T-cell (primary cell): ENCODE measurements around the gene TMSB4X. TPM values are rescaled to one million over a fixed set of nuclear protein-coding genes. Genes with fewer than 3 reads are reported as not detected.

Experiments used
- ATAC-seq, 4 experiments: fragments of 200-7000 bp in 3 of 4; fragments of 150-1000 bp in 1 of 4; cut with Tn5 transposase; replicated peaks in 1 of 4; 1 replicate in 3 of 4; 2 replicates in 1 of 4; pipeline ENCODE4 v1.10.0; 2021; ENCODE audit warnings: moderate library complexity in 3 of 4, mild to moderate bottlenecking in 2 of 4, moderate number of reproducible peaks in 1 of 4
- CTCF ChIA-PET, 2 donors: fragments of 300-600 bp; sonication (Branson Sonifier 250); formaldehyde crosslinking; loops; one replicate each; lab custom pipeline; 2022; ENCODE audit warnings: antibody characterized with exemption in 2 of 2; lab: Charles Lee
- POLR2A ChIA-PET, 2 donors: fragments of 300-600 bp; sonication (Branson Sonifier 250); formaldehyde crosslinking; loops; one replicate each; lab custom pipeline; 2022; ENCODE audit warnings: antibody characterized with exemption in 2 of 2; lab: Charles Lee
- DNase-seq, 35 experiments: peaks; one replicate each; pipeline versions ENCODE4 v3.0.0 to v3.0.0-alpha.2; 2013 to 2023
- H3K27ac ChIP-seq: one replicate; pipeline ENCODE4 v1.5.1; 2013; ENCODE audit warnings: low read length
- H3K27me3 ChIP-seq, 2 experiments: replicated peaks in 1 of 2; 1 replicate in 1 of 2; 2 replicates in 1 of 2; pipeline versions ENCODE4 v1.6.1 to v1.7.0; 2013; ENCODE audit warnings: low read length in 1 of 2, mixed read lengths in 1 of 2; ENCODE audit not compliant: control insufficient read depth in 2 of 2, insufficient read depth in 2 of 2; ENCODE audit errors: extremely low read depth in 1 of 2
- H3K36me3 ChIP-seq, 2 donors: 1 replicate in 1 of 2; 2 replicates in 1 of 2; pipeline versions ENCODE4 v1.6.1 to v1.7.0; 2013; ENCODE audit warnings: low read length in 1 of 2; ENCODE audit not compliant: control insufficient read depth in 2 of 2, insufficient read depth in 1 of 2; ENCODE audit errors: extremely low read depth in 1 of 2
- H3K4me1 ChIP-seq, 2 experiments: 1 replicate in 1 of 2; 2 replicates in 1 of 2; pipeline versions ENCODE4 v1.6.1 to v1.7.0; 2013; ENCODE audit warnings: low read length in 2 of 2, mixed read lengths in 1 of 2; ENCODE audit not compliant: insufficient read depth in 2 of 2, control insufficient read depth in 1 of 2; ENCODE audit errors: extremely low read depth in 1 of 2
- H3K4me3 ChIP-seq, 2 donors: 1 replicate in 1 of 2; 2 replicates in 1 of 2; pipeline versions ENCODE4 v1.5.1 to v1.7.0; 2013; ENCODE audit warnings: mild to moderate bottlenecking in 2 of 2, low read length in 1 of 2, moderate library complexity in 1 of 2; ENCODE audit not compliant: control insufficient read depth in 1 of 2; ENCODE audit errors: extremely low read depth in 1 of 2
- H3K9me3 ChIP-seq: 2 replicates; pipeline ENCODE4 v1.7.0; 2013
- H3K27ac Mint-ChIP-seq, 2 donors: one replicate each; pipeline ENCODE4 v1.8.0; 2020 to 2021; ENCODE audit warnings: mild to moderate bottlenecking in 2 of 2, mixed read lengths in 2 of 2
- H3K27me3 Mint-ChIP-seq, 2 donors: one replicate each; pipeline ENCODE4 v1.8.0; 2021 to 2022; ENCODE audit warnings: mixed read lengths in 2 of 2
- H3K36me3 Mint-ChIP-seq: one replicate; pipeline ENCODE4 v1.8.0; 2021; ENCODE audit warnings: mixed read lengths
- H3K4me1 Mint-ChIP-seq, 3 donors: one replicate each; pipeline ENCODE4 v1.8.0; 2020 to 2022; ENCODE audit warnings: mixed read lengths in 3 of 3, mild to moderate bottlenecking in 1 of 3
- H3K4me3 Mint-ChIP-seq, 3 donors: one replicate each; pipeline ENCODE4 v1.8.0; 2020 to 2022; ENCODE audit warnings: mild to moderate bottlenecking in 3 of 3, mixed read lengths in 3 of 3, moderate library complexity in 3 of 3
- H3K9me3 Mint-ChIP-seq, 3 donors: one replicate each; pipeline ENCODE4 v1.8.0; 2020 to 2022; ENCODE audit warnings: mixed read lengths in 3 of 3
- WGBS: methylation state at CpG from one replicate; pipeline ENCODE4 v1.1.5; 2013; ENCODE audit warnings: missing lambda C conversion rate; ENCODE audit not compliant: insufficient coverage; 5-methylcytosine and 5-hydroxymethylcytosine counted together
- total RNA-seq, 35 experiments: library from RNA in 6 of 35; stranded (reverse) in 6 of 35; fragments of 120-200 nt in 1 of 35; gene quantifications; one replicate each; pipeline versions ENCODE4 v1.2.1 to v1.2.4 and lab custom pipeline; 2013 to 2026

TMSB4X gene
- total RNA-seq, 5 donors from 2014 or later (not counting 1 experiment from before 2014, with no cell fraction given): 5,030 to 6,201 (median 5,880) TPM

DNA sequence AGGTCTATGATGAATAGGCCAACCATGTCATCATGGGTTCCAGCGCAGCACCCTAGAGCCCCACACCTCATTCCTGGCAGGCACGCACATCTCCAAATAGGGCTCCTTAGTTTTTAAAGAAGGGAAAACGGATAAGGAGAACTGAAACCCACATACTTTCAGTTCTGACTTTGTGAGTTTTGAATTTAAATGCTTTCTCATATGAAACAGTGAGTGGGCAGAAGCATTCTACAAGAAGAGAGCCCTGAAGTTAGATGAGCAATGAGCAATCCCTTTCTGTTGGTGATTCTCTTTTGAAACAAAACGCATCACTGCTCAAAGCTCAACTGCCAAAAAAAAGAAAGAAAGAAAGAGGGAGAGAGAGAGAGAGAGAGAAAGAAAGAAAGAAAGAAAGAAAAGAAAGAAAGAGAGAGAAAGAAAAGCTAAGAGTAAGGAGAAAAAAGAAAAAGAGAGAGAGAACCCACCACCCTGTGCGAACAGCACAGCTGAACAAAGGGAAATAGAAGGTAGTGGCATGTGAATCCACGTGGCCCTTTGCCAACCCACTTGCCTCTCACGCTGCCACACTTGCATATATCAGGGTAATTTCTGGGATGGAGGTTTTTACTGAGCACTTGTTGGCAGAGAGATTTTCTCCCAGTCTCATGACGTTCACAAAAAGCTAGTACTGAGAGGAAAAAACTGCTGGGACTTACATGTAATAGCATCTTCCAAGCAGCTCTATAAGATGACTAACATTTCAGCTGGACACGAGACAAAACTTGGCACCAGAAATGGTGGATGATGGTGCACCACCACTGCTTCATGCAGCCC, 31.0 kb downstream of the TMSB4X start:
- Mint-ChIP-seq H3K36me3 (no peaks in the 10 kb centered on the region), H3K27me3 (peaks cover 0 to 11% of the 10 kb centered on the region in 2 donors), H3K4me1 (peaks cover 54 to 79% (median 66%) of the 10 kb centered on the region in 3 donors), H3K9me3 (no peaks in the 10 kb centered on the region), H3K27ac (peak overlapping the region; percentile 100), H3K4me3 (peak overlapping the region; percentile 59 to 78 (median 70))
- Histone ChIP-seq H3K4me1 (peaks cover 33 to 53% of the 10 kb centered on the region in 2 experiments), H3K27ac (peak overlapping the region; percentile 70), H3K4me3 (no peak overlapping the region), H3K9me3 (no peaks in the 10 kb centered on the region), H3K36me3 (no peaks in the 10 kb centered on the region), H3K27me3 (no peaks in the 10 kb centered on the region)
- no CpG with 5 or more reads among the region's 9 CpGs for WGBS
- POLR2A ChIA-PET: interaction anchor here in 1 of 2 donors (0.5 to 1.0 kb wide), 3 partner anchors 9 to 28 kb away, joined by 3 to 5 read pairs (median 3); no protein-coding TSS in a partner anchor
- CTCF ChIA-PET: interaction anchor here (0.7 to 2.3 kb wide), 8 partner anchors 24 to 86 kb away, joined by 3 to 9 read pairs (median 4); no protein-coding TSS in a partner anchor
- peak in 12 of 35 experiments; percentile 4 to 59 (median 14) for DNase-seq
- peak; percentile 56 to 79 (median 64) for ATAC-seq

DNA sequence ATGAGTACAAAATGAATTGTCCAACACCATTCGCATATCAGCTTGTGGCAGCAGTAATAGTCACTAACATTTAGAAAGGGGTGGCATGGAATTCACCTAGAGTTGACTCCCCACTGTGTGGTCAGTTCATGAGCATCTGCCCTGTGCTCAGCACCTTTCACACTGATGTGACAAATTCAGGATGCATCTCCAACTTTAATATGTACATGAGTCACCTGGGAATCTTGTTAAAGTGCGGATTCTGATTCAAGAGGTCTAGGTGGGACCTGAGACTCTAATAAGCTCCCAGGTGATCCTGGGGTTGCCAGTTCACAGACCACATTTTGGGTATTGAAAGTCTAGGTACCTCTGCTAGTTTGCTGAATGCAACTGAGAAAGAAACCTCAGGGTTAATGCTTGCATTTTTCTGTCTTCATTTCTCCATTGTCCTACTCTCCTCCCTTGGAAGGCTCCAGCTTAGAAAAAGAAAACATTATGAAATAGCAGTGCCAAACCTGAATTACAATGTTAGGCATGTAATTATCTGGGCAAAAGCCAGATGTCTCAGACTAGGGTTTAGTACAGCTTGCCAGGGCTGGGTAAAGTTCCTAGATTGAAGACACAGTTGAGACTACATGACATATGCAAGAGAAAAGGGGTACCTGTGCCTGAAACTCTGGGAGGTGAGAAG, 32.7 kb downstream of the TMSB4X start:
- CTCF ChIA-PET: no interaction called here
- Mint-ChIP-seq H3K4me1 (peaks cover 61 to 81% (median 66%) of the 10 kb centered on the region in 3 donors), H3K36me3 (no peaks in the 10 kb centered on the region), H3K27me3 (peaks cover 0 to 27% of the 10 kb centered on the region in 2 donors), H3K9me3 (no peaks in the 10 kb centered on the region), H3K4me3 (peak overlapping the region in 1 of 3 donors; percentile 40), H3K27ac (peak overlapping the region; percentile 100)
- H3K36me3 ChIP-seq: no peaks in the 10 kb centered on the region
- H3K27me3 ChIP-seq: no peaks in the 10 kb centered on the region
- ATAC-seq (no peak), DNase-seq (no peak)
- WGBS: no CpG with 5 or more reads among the region's 2 CpGs
- no peak overlapping the region for H3K27ac ChIP-seq
- H3K4me3 ChIP-seq: no peak overlapping the region
- H3K9me3 ChIP-seq: no peaks in the 10 kb centered on the region
- POLR2A ChIA-PET: no interaction called here
- peaks cover 22 to 48% of the 10 kb centered on the region in 2 experiments for H3K4me1 ChIP-seq

DNA sequence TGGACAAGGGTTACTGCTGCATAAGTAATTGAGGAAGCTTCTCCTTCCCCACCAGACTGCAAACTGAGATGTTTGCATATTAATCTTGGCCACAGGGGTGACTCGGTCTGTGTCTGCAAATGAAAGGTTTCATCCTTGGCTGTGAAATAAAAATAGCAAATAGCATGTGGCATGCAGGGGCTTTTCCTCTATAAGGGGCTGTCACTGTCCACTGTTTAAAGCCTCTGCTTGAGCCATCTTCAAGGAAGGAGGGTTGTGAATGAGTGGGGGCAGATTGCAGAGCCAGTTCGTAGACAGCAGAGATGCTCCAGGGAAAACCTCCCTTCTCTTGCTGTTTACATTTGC, 33.3 kb downstream of the TMSB4X start:
- Histone ChIP-seq H3K27ac (no peak overlapping the region), H3K4me3 (no peak overlapping the region), H3K9me3 (no peaks in the 10 kb centered on the region), H3K27me3 (no peaks in the 10 kb centered on the region), H3K4me1 (peaks cover 26 to 52% of the 10 kb centered on the region in 2 experiments), H3K36me3 (no peaks in the 10 kb centered on the region)
- no peaks in the 10 kb centered on the region for H3K9me3 Mint-ChIP-seq
- no CpG with 5 or more reads among the region's 2 CpGs for WGBS
- peaks cover 0 to 30% of the 10 kb centered on the region in 2 donors for H3K27me3 Mint-ChIP-seq
- H3K27ac Mint-ChIP-seq: peak overlapping the region; percentile 100
- no peak for ATAC-seq
- H3K4me3 Mint-ChIP-seq: peak overlapping the region in 1 of 3 donors; percentile 40
- no peak for DNase-seq
- ChIA-PET CTCF (no interaction called here), POLR2A (no interaction called here)
- H3K4me1 Mint-ChIP-seq: peaks cover 66 to 81% (median 68%) of the 10 kb centered on the region in 3 donors
- no peaks in the 10 kb centered on the region for H3K36me3 Mint-ChIP-seq

DNA sequence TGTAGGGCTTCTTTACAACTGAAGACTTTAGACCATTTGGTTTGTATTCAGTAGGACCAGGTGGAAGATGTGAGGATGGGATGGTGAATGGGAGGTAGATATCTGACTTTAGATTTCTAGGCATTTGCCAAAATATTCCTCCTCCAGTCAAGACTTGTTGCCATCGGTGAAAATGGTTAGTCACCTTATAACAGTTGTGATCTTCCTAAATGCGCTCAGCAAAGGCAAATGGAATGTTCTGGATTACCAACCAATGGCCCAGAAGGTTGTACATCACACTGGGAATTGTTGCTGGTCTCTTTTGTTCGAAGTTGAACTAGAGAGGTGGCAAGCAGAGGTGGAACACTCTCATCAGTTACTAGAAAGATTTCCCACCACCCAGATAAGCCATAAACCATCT, 33.9 kb downstream of the TMSB4X start:
- no peaks in the 10 kb centered on the region for H3K9me3 ChIP-seq
- Mint-ChIP-seq H3K27me3 (peaks cover 0 to 34% of the 10 kb centered on the region in 2 donors), H3K36me3 (no peaks in the 10 kb centered on the region), H3K9me3 (no peaks in the 10 kb centered on the region), H3K4me1 (peaks cover 70 to 83% (median 73%) of the 10 kb centered on the region in 3 donors), H3K4me3 (no peak overlapping the region), H3K27ac (peak overlapping the region; percentile 100)
- no CpG with 5 or more reads among the region's 3 CpGs for WGBS
- no peak for DNase-seq
- H3K27me3 ChIP-seq: no peaks in the 10 kb centered on the region
- H3K36me3 ChIP-seq: no peaks in the 10 kb centered on the region
- no peak overlapping the region for H3K4me3 ChIP-seq
- ATAC-seq: no peak
- ChIA-PET POLR2A (interaction anchor here in 1 of 2 donors (0.6 kb wide), 1 partner anchor 58 kb away, joined by 3 read pairs; no protein-coding TSS in a partner anchor), CTCF (no interaction called here)
- peaks cover 29 to 52% of the 10 kb centered on the region in 2 experiments for H3K4me1 ChIP-seq
- H3K27ac ChIP-seq: peak overlapping the region; percentile 41

DNA sequence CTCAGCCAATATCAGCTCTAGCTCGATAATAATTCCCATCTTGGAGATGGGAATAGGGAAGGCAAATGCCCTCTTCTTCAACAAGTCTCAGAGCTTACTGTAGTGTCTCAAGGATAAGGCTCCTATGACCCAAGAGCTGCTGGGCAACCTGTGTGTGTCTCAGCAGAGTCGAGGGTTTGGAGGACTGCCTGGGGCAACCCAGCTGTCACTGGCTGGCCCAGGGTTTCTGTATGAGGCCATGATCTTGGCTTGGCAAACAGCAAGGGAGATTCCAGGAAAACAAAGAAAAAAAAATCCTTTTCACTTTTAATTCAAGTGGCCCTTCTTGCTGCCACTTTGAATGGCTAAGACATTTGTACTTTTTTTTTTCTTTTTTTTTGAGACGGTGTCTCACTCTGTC, 34.4 kb downstream of the TMSB4X start:
- ATAC-seq: no peak
- no peaks in the 10 kb centered on the region for H3K27me3 ChIP-seq
- no peak for DNase-seq
- H3K4me3 ChIP-seq: no peak overlapping the region
- no peak overlapping the region for H3K27ac ChIP-seq
- Mint-ChIP-seq H3K4me3 (no peak overlapping the region), H3K36me3 (no peaks in the 10 kb centered on the region), H3K9me3 (no peaks in the 10 kb centered on the region), H3K27ac (peak overlapping the region; percentile 100), H3K27me3 (peaks cover 0 to 34% of the 10 kb centered on the region in 2 donors), H3K4me1 (peaks cover 75 to 88% (median 77%) of the 10 kb centered on the region in 3 donors)
- ChIA-PET CTCF (no interaction called here), POLR2A (interaction anchor here (0.5 to 0.6 kb wide), 2 partner anchors 58 to 80 kb away, joined by 3 to 4 read pairs; no protein-coding TSS in a partner anchor)
- H3K9me3 ChIP-seq: no peaks in the 10 kb centered on the region
- WGBS: 80% methylated on average over 1 of the region's 3 CpGs
- no peaks in the 10 kb centered on the region for H3K36me3 ChIP-seq
- peaks cover 33 to 54% of the 10 kb centered on the region in 2 experiments for H3K4me1 ChIP-seq

DNA sequence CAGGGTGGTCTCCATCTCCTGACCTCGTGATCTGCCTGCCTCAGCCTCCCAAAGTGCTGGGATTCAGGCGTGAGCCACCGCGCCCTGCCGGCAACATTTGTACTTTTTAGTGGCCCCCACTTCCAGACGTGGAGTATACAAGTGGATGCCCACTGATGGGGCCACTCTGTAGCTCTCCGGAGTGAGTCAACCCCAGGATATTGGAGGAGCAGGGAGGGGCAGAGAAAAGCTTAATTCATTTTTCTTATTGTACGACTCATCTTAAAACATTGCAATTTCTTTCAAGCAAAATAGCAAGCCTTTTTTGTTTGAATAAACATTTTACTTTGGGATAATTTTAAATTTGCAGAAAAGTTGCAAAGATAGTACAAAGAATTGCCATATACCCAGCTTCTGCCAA, 34.9 kb downstream of the TMSB4X start:
- no peaks in the 10 kb centered on the region for H3K9me3 ChIP-seq
- DNase-seq (no peak), ATAC-seq (no peak)
- H3K27ac ChIP-seq: no peak overlapping the region
- H3K36me3 ChIP-seq: no peaks in the 10 kb centered on the region
- no peaks in the 10 kb centered on the region for H3K27me3 ChIP-seq
- H3K27ac Mint-ChIP-seq: peak overlapping the region in 1 of 2 donors; percentile 49
- ChIA-PET CTCF (no interaction called here), POLR2A (interaction anchor here in 1 of 2 donors (0.5 to 0.9 kb wide), 3 partner anchors 16 to 80 kb away, joined by 3 to 4 read pairs (median 4); no protein-coding TSS in a partner anchor)
- H3K4me3 ChIP-seq: no peak overlapping the region
- H3K4me1 Mint-ChIP-seq: peaks cover 76 to 89% (median 77%) of the 10 kb centered on the region in 3 donors
- no peak overlapping the region for H3K4me3 Mint-ChIP-seq
- H3K9me3 Mint-ChIP-seq: no peaks in the 10 kb centered on the region
- H3K4me1 ChIP-seq: peaks cover 35 to 51% of the 10 kb centered on the region in 2 experiments
- WGBS: no CpG with 5 or more reads among the region's 8 CpGs
- no peaks in the 10 kb centered on the region for H3K36me3 Mint-ChIP-seq
- peaks cover 0 to 34% of the 10 kb centered on the region in 2 donors for H3K27me3 Mint-ChIP-seq
